HepG2 (cell line): ENCODE measurements around the gene MARVELD3. TPM values are rescaled to one million over a fixed set of nuclear protein-coding genes. Genes with fewer than 3 reads are reported as not detected.

Experiments
- ATF1 ChIP-seq: IDR thresholded peaks from 2 replicates; pipeline ENCODE4 v1.6.1; 2016; ENCODE audit warnings: mild to moderate bottlenecking, control low read depth
- CC2D1A ChIP-seq: sonication (generic); formaldehyde crosslinking; IDR thresholded peaks from 2 replicates; pipeline ENCODE4 v1.8.1; 2023; ENCODE audit warnings: mild to moderate bottlenecking, missing genetic modification reagents
- ESRRA ChIP-seq: sonication (generic); formaldehyde crosslinking; IDR thresholded peaks from 2 replicates; pipeline ENCODE4 v1.5.1; 2020; ENCODE audit warnings: mild to moderate bottlenecking, low read depth, missing genetic modification reagents
- FOXM1 ChIP-seq: sonication (generic); formaldehyde crosslinking; IDR thresholded peaks from 2 replicates; pipeline ENCODE4 v1.5.0; 2020; ENCODE audit warnings: missing genetic modification reagents
- HMGA1 ChIP-seq: sonication (generic); formaldehyde crosslinking; conservative IDR thresholded peaks from 2 replicates; pipeline ENCODE4 v1.4.0; 2020; ENCODE audit warnings: missing genetic modification reagents
- MYC ChIP-seq: sonication (generic); formaldehyde crosslinking; IDR thresholded peaks from 2 replicates; pipeline ENCODE4 v1.9.0; 2021; ENCODE audit warnings: missing genetic modification reagents, borderline replicate concordance
- MYNN ChIP-seq: sonication (generic); formaldehyde crosslinking; IDR thresholded peaks from 2 replicates; pipeline ENCODE4 v1.4.0; 2020; ENCODE audit warnings: mild to moderate bottlenecking, low read depth, missing genetic modification reagents
- NFE2L2 ChIP-seq: fragments of 150-350 bp; IDR thresholded peaks from 2 replicates; pipeline ENCODE4 v1.6.1; 2014; ENCODE audit warnings: low read length
- NR2F2 ChIP-seq: IDR thresholded peaks from 2 replicates; pipeline ENCODE4 v1.6.1; 2012; ENCODE audit warnings: low read depth, inconsistent platforms, borderline replicate concordance
- RFXAP ChIP-seq: sonication (generic); formaldehyde crosslinking; IDR thresholded peaks from 2 replicates; pipeline ENCODE4 v1.4.0; 2020; ENCODE audit warnings: missing genetic modification reagents, borderline replicate concordance
- SP2 ChIP-seq: sonication (generic); formaldehyde crosslinking; IDR thresholded peaks from 2 replicates; pipeline ENCODE4 v1.5.1; 2020; ENCODE audit warnings: mild to moderate bottlenecking, missing genetic modification reagents
- ZFX ChIP-seq: sonication (generic); formaldehyde crosslinking; IDR thresholded peaks from 2 replicates; pipeline ENCODE4 v1.4.0; 2020; ENCODE audit warnings: mild to moderate bottlenecking, low read depth, missing genetic modification reagents, moderate library complexity
- ZKSCAN5 ChIP-seq: sonication (generic); formaldehyde crosslinking; IDR thresholded peaks from 2 replicates; pipeline ENCODE4 v1.5.1; 2020; ENCODE audit warnings: mild to moderate bottlenecking, missing genetic modification reagents
- ZKSCAN8 ChIP-seq: IDR thresholded peaks from 2 replicates; pipeline ENCODE4 v1.6.1; 2016; ENCODE audit warnings: borderline replicate concordance, missing genetic modification reagents, missing compliant biosample characterization
- ZNF12 ChIP-seq: sonication (generic); formaldehyde crosslinking; IDR thresholded peaks from 2 replicates; pipeline ENCODE4 v1.5.0; 2020; ENCODE audit warnings: missing genetic modification reagents
- ZNF224 ChIP-seq: sonication (generic); formaldehyde crosslinking; IDR thresholded peaks from 2 replicates; pipeline ENCODE4 v1.5.0; 2020; ENCODE audit warnings: mild to moderate bottlenecking, missing genetic modification reagents
- ZNF543 ChIP-seq: sonication (generic); formaldehyde crosslinking; IDR thresholded peaks from 2 replicates; pipeline ENCODE4 v1.4.0; 2020; ENCODE audit warnings: mild to moderate bottlenecking, missing genetic modification reagents
- ZNF709 ChIP-seq: sonication (generic); formaldehyde crosslinking; IDR thresholded peaks from 2 replicates; pipeline ENCODE4 v1.5.0; 2020; ENCODE audit warnings: mild to moderate bottlenecking, missing genetic modification reagents
- polyA plus RNA-seq, 8 experiments: library from polyadenylated mRNA; depleted of rRNA in 3 of 8; stranded (reverse) in 7 of 8; unstranded in 1 of 8; fragments of >200 nt; fragmentation: Illumina TruSeq in 4 of 8; extraction: Trizol in 4 of 8; gene quantifications; 2 replicates each; pipeline versions ENCODE4 v1.2.1 to v1.2.3, GENCODE V29; 2011 to 2016; ENCODE audit warnings: low read depth in 4 of 8, missing spikeins in 1 of 8, mixed read lengths in 1 of 8; ENCODE audit not compliant: insufficient read depth in 1 of 8
- total RNA-seq, 5 experiments: library from RNA; depleted of rRNA; stranded (reverse); fragments of >200 nt; fragmentation: Illumina TruSeq; extraction: Trizol; gene quantifications; 2 replicates each; pipeline ENCODE4 v1.2.3, GENCODE V29; 2016; ENCODE audit warnings: low read depth in 1 of 5
- TF ChIP-seq, protein P1 (sequence below): sonication (generic); formaldehyde crosslinking; IDR thresholded peaks from 2 replicates; pipeline ENCODE4 v1.4.0; 2020; ENCODE audit warnings: missing genetic modification reagents
- TF ChIP-seq, protein P2 (sequence below): sonication (generic); formaldehyde crosslinking; IDR thresholded peaks from 2 replicates; pipeline ENCODE4 v1.4.0; 2020; ENCODE audit warnings: missing genetic modification reagents, borderline replicate concordance
- TF ChIP-seq, protein P3 (sequence below): sonication (generic); formaldehyde crosslinking; IDR thresholded peaks from 2 replicates; pipeline ENCODE4 v1.5.1; 2020; ENCODE audit warnings: missing genetic modification reagents, mild to moderate bottlenecking, borderline replicate concordance

The MARVELD3 gene
- total and polyA plus RNA-seq, 2 of the 13 experiments (the other 11 are each of a cell fraction or from before 2014, with no cell fraction given), result 4.8 to 5.6 TPM

DNA sequence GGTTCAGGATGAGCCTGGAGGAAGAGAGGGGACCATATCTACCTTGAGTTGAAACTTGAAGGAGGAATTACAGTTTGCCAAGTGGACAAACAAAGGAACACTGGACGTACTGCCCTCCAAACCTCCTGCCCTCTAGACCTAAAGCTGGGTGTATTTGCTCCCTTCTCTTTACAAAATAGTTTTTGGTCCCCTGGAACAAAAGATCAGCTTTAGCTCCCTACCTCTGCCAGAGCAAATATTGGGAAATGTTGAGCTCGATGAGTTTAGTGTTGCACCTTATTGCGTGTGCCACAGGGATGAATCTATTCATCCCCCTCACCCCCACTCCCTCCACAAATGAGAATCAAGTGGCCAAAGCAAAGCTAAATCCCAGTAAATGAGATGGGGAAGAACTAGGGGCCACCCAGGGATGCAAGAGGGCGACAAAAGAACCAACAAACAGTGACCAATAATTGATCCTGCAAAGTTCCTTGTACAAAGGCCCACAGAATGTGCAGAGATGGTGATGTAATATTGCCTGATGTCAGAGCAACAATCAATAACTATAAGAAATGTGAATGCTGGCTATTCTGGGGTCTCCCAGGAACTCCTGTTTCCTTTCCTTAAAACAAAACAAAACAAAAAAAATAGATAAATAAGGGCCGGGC lies 31.9 kb upstream of the MARVELD3 start (continued):
- TF ChIP-seq ESRRA (CRISPR knock-in tag) (peak; percentile 47; the same call in 1 of the 2 replicates), FOXM1 (CRISPR knock-in tag) (no peak), ZFX (CRISPR knock-in tag) (peak; percentile 55; the same call in 1 of the 2 replicates), HMGA1 (CRISPR knock-in tag) (no peak), NFE2L2 (no peak), SP2 (no peak), NR2F2 (peak; percentile 79; the same call in 1 of the 2 replicates), ZNF12 (peak; percentile 87; the same call in 1 of the 2 replicates), MYNN (CRISPR knock-in tag) (no peak), ATF1 (peak; percentile 44), ZNF543 (CRISPR knock-in tag) (no peak), ZNF709 (CRISPR knock-in tag) (no peak), CC2D1A (CRISPR knock-in tag) (no peak), ZKSCAN8 (CRISPR knock-in tag) (peak; percentile 90; the same call in 1 of the 2 replicates), MYC (CRISPR knock-in tag) (no peak), ZKSCAN5 (CRISPR knock-in tag) (no peak), RFXAP (CRISPR knock-in tag) (no peak), ZNF224 (CRISPR knock-in tag) (no peak)
- TF ChIP-seq, protein P1, sequence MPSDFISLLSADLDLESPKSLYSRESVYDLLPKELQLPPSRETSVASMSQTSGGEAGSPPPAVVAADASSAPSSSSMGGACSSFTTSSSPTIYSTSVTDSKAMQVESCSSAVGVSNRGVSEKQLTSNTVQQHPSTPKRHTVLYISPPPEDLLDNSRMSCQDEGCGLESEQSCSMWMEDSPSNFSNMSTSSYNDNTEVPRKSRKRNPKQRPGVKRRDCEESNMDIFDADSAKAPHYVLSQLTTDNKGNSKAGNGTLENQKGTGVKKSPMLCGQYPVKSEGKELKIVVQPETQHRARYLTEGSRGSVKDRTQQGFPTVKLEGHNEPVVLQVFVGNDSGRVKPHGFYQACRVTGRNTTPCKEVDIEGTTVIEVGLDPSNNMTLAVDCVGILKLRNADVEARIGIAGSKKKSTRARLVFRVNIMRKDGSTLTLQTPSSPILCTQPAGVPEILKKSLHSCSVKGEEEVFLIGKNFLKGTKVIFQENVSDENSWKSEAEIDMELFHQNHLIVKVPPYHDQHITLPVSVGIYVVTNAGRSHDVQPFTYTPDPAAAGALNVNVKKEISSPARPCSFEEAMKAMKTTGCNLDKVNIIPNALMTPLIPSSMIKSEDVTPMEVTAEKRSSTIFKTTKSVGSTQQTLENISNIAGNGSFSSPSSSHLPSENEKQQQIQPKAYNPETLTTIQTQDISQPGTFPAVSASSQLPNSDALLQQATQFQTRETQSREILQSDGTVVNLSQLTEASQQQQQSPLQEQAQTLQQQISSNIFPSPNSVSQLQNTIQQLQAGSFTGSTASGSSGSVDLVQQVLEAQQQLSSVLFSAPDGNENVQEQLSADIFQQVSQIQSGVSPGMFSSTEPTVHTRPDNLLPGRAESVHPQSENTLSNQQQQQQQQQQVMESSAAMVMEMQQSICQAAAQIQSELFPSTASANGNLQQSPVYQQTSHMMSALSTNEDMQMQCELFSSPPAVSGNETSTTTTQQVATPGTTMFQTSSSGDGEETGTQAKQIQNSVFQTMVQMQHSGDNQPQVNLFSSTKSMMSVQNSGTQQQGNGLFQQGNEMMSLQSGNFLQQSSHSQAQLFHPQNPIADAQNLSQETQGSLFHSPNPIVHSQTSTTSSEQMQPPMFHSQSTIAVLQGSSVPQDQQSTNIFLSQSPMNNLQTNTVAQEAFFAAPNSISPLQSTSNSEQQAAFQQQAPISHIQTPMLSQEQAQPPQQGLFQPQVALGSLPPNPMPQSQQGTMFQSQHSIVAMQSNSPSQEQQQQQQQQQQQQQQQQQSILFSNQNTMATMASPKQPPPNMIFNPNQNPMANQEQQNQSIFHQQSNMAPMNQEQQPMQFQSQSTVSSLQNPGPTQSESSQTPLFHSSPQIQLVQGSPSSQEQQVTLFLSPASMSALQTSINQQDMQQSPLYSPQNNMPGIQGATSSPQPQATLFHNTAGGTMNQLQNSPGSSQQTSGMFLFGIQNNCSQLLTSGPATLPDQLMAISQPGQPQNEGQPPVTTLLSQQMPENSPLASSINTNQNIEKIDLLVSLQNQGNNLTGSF, result no peak
- TF ChIP-seq, protein P2, sequence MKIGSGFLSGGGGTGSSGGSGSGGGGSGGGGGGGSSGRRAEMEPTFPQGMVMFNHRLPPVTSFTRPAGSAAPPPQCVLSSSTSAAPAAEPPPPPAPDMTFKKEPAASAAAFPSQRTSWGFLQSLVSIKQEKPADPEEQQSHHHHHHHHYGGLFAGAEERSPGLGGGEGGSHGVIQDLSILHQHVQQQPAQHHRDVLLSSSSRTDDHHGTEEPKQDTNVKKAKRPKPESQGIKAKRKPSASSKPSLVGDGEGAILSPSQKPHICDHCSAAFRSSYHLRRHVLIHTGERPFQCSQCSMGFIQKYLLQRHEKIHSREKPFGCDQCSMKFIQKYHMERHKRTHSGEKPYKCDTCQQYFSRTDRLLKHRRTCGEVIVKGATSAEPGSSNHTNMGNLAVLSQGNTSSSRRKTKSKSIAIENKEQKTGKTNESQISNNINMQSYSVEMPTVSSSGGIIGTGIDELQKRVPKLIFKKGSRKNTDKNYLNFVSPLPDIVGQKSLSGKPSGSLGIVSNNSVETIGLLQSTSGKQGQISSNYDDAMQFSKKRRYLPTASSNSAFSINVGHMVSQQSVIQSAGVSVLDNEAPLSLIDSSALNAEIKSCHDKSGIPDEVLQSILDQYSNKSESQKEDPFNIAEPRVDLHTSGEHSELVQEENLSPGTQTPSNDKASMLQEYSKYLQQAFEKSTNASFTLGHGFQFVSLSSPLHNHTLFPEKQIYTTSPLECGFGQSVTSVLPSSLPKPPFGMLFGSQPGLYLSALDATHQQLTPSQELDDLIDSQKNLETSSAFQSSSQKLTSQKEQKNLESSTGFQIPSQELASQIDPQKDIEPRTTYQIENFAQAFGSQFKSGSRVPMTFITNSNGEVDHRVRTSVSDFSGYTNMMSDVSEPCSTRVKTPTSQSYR (CRISPR knock-in tag), result peak; percentile 79; the same call in 1 of the 2 replicates
- TF ChIP-seq, protein P3, sequence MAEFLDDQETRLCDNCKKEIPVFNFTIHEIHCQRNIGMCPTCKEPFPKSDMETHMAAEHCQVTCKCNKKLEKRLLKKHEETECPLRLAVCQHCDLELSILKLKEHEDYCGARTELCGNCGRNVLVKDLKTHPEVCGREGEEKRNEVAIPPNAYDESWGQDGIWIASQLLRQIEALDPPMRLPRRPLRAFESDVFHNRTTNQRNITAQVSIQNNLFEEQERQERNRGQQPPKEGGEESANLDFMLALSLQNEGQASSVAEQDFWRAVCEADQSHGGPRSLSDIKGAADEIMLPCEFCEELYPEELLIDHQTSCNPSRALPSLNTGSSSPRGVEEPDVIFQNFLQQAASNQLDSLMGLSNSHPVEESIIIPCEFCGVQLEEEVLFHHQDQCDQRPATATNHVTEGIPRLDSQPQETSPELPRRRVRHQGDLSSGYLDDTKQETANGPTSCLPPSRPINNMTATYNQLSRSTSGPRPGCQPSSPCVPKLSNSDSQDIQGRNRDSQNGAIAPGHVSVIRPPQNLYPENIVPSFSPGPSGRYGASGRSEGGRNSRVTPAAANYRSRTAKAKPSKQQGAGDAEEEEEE, result peak; percentile 69; the same call in 1 of the 2 replicates
